Activated CD4-positive, alpha-beta T cell treated with anti-CD3 and anti-CD28 coated beads, Interleukin-2, amount 50 U/mL, for 4 hours (primary cell): ENCODE measurements around the gene ESPNL.

Experiments
- DNase-seq, 2 experiments: peaks; one replicate each; pipeline ENCODE4 v3.0.0-alpha.2; 2020

The ESPNL gene

GRCh38 chr2:238130696-238131628, 30.8 kb downstream of the ESPNL start:
- no peak for DNase-seq

DNA sequence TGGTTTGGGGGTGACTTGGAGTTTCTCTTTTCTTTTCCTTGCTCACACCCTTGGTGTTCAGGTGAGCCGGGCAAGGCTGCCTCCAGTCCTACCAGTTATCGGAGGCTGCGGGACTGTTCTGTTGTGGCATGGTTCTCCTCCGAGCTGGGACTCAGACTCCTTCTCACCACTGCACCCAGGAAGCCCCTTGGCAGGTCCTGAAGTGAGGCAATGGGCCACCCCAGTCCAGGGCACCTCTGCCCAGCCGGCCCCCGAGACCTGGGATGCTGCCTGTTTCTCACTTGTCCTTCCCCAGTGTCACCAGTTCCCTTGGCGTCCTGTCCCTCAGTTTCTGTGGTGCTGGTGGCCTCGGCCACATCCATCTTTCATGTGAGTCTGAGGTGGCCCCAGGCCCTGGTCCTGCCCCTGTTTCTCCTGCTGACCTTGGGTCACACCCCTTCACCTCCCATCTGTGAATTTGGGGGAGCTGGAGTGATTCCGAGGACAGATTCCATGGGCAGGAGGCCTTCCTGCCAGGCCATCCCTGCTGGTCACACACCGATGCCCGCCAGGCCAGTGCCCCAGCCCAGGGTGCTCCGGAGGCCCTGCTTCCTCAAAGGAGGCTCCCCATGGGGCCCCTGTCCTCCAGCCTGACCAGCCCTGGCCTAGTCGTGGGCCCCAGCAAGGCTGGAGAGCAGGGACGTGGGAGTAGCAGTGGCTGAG, 31.8 kb downstream of the ESPNL start:
- DNase-seq = no peak

DNA sequence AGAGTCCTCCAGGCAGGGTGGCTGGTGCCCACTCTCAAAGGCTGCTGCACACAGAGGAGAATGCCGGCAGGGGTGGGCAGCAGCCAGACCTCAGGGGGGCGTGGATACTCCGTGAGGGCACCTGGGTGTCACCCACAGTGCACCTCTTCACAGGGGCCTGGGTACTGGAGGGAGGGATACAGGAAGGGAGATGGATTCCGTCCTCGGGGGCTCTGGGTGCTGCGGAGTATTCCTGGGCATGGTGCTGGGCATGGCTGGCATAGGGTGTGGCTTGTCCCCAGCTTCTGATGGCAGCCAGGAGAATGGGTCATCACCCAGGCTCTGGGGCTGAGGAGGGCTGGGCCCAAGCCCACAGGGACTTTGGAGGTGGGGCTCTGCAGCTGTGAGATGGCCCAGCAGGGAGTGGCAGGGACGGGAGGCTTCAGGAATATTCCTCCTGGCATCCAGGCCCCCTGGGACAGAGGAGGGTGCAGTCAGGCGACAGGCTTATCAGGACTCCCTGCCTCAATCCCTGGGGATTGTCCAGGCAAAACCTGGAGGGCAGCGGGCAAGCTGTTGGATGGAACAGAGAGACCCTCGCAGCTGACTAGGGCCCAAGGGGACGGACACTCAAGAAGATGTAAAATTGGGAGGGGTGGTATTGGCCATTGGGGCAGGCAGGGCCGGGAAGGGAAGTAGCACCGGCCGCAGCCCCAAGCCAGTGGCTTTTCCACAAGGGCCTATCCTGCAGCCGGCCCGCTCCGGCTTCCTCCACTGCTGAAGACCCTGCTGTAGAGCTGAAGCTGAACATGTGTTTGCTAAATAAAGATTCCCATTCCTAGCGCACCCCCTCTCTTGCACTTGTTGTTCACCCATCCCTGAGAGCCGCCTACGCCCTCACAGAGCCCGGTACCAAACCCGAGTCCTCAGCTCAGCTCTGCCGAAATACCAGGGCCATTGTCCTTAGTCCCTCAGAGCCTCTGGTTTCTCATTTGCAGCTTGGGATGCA, 32.6 kb downstream of the ESPNL start:
- DNase-seq = no peak

- no peak for DNase-seq
Observed at GRCh38 chr2:238133499-238134392, 33.6 kb downstream of the ESPNL start.

- no peak for DNase-seq
Observed at GRCh38 chr2:238134393-238134785, 34.2 kb downstream of the ESPNL start.

DNA sequence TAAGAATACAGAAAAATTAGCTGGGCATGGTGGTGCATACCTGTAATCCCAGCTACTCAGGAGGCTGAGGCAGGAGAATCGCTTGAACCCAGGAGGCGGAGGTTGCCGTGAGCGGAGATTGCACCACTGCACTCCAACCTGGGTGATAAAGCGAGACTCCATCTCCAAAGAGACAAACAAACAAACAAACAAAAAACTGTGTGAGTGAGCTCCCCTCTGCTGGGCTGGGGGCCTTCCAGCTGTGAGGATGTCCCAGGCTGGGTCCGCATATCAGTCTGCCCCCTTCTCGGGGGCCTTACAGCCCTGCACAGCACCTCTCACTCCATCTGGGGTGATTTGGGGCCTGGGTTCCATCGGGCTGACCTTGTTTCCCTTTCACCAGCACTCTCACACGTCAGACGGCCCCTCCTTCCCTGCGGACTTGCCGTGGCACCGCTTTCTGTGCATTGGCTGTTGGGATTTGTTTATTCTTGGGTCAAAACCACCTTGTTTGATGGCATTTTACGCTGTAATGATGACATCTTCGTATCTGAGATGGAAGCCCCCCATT, 35.5 kb downstream of the ESPNL start:
- no peak for DNase-seq

GRCh38 chr2:238136820-238137537, 36.8 kb downstream of the ESPNL start:
- no peak for DNase-seq

DNA sequence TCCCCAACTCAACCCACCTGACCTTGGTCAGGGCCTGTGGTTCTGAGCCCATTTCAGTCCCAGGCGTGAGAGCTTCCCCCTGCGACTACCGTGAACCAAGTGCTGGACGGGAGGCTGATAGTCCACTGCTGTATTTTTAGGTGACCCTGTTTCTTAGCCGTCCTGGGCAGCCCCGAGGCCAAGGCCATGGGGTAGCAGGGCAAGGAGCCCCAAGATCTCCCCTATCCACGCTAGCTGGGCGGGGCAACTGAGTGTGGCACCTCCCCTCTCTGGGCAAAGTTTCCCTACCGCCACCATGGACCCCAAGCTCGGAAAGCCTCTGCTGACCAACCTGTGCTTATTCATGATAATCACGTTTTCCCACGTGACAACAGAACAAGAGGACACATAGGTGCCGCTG, 37.7 kb downstream of the ESPNL start:
- DNase-seq = no peak

GRCh38 chr2:238138331-238139195, 38.4 kb downstream of the ESPNL start, which contains the start of gene KLHL30:
Gene KLHL30 (plus strand): TSS chr2:238138668. CDS start chr2:238140755, 2,087 bp downstream.
- no peak for DNase-seq

- no peak for DNase-seq
Observed at GRCh38 chr2:238139196-238140039, 39.3 kb downstream of the ESPNL start.

DNA sequence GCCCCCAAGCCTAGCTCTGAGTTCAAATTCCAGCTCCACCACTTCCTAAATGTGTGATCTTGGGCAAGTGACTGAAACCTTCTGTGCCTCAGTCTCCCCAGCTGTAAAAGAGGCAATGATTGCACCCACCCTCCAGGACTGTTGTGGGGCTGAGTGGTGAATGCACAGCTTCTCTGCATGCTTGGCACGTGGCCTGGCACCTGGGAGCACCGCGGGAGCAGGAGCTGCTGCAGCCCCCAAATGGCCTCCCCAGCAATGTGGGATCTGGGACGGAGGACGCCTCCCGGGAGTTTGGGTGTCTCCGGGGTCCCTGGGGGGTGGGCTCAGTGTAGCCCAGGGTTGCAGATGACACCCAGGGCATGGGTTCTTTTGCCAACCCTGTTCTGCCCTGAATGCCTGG, 39.9 kb downstream of the ESPNL start:
- DNase-seq = no peak

GRCh38 chr2:238140721-238141540, 40.8 kb downstream of the ESPNL start:
- no peak for DNase-seq

DNA sequence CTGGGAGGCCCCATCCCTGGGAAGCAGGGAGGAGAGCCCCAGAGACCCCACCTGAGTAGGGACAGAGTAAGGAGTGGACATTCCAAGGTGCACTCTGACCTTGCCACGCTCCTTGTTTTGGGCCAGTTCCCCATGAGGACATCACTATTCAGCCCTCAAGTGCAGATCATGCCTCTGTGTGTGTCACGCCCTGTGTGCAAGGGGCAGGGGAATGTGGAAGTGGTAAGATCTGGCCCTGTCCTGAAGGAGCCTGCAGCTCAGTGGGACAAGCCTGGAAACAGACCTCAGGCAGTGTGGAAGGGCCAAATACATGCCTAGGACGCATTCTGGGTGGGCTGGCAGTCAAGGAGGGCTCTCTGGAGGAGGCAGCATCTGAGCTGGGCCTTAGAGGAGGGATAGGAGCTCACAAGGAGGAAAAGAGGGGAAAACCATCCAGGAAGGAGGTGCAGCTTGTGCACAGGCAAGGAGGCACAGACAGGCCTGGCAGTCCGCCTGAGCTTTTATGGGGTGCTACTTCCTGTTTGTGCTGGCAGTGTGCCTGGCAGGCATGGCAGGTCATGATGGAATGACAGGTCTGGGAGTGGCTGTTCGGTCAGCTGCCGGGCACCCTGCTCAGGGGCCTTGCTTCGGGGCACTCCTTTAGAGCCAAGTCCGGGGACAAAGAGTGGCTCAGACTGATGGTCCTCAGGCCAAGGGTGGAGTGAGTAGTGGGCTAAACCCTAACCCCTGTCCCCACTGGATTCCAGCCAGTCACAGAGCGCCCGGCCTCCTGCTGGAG, 41.6 kb downstream of the ESPNL start:
- no peak for DNase-seq

GRCh38 chr2:238142382-238143205, 42.5 kb downstream of the ESPNL start:
- DNase-seq = no peak

GRCh38 chr2:238143239-238143951, 43.3 kb downstream of the ESPNL start:
- no peak for DNase-seq
